K562 (cell line): ENCODE data around the gene TENM3. TPM values are rescaled to one million over a fixed set of nuclear protein-coding genes. Genes with fewer than 3 reads are reported as not detected.

ENCODE experiments used
- ATAC-seq: fragments of 200-7000 bp; cut with Tn5 transposase; 3 replicates; pipeline ENCODE4 v1.9.1; 2020; ENCODE audit warnings: moderate library complexity
- BruUV-seq: library from RNA; stranded (reverse); fragments of 400-500 nt; replicated peaks from 2 replicates; lab custom pipeline; 2021; lab: Mats Ljungman, UMichigan
- CTCF ChIA-PET: fragments of 300-600 bp; formaldehyde crosslinking; extraction: SDS; loops from one replicate; lab custom pipeline; 2021; ENCODE audit warnings: low intra/inter-chr PET ratio; lab: Yijun Ruan, JAX
- POLR2A ChIA-PET: fragments of 300-600, 350-650 bp; sonication (Branson Sonifier 250); formaldehyde crosslinking; extraction: SDS; loops from one replicate; lab custom pipeline; 2021; ENCODE audit warnings: antibody characterized with exemption, inconsistent platforms; lab: Yijun Ruan, JAX
- DNase-seq, 4 experiments: peaks; one replicate each; pipeline versions ENCODE4 v3.0.0 to v3.0.0-alpha.2; 2011 to 2018; ENCODE audit warnings: low spot score in 3 of 4, mixed read lengths in 3 of 4; ENCODE audit errors: extremely low read depth in 1 of 4
- FAIRE-seq: peaks from 2 replicates; lab custom pipeline; 2011; peaks lifted over from hg19 to GRCh38; lab: Jason Lieb, UNC
- H2AFZ ChIP-seq: 2 replicates; pipeline ENCODE4 v1.6.0; 2011; ENCODE audit warnings: low read depth, low read length, control low read depth, inconsistent platforms
- H3K27ac ChIP-seq: fragments of 200-600 bp; 3 replicates; pipeline ENCODE4 v1.8.0; 2011; ENCODE audit warnings: low read depth, mild to moderate bottlenecking, control low read depth, inconsistent platforms, low read length, moderate library complexity, mixed read lengths; ENCODE audit errors: extremely low read depth
- H3K27me3 ChIP-seq, 2 experiments: fragments of 300-600 bp in 1 of 2; 2 replicates in 1 of 2; 3 replicates in 1 of 2; pipeline versions ENCODE4 v1.6.0 to v1.8.0; 2011; ENCODE audit warnings: inconsistent platforms in 2 of 2, low read length in 2 of 2, mild to moderate bottlenecking in 1 of 2, mixed read lengths in 1 of 2, moderate library complexity in 1 of 2; ENCODE audit not compliant: control insufficient read depth in 2 of 2, insufficient read depth in 2 of 2
- H3K36me3 ChIP-seq: fragments of 300-600 bp; 3 replicates; pipeline ENCODE4 v1.8.0; 2011; ENCODE audit warnings: mild to moderate bottlenecking, low read length, inconsistent platforms; ENCODE audit not compliant: control insufficient read depth, insufficient read depth
- H3K4me1 ChIP-seq, 2 experiments: fragments of 200-600 bp in 1 of 2; replicated peaks in 1 of 2; 2 replicates in 1 of 2; 3 replicates in 1 of 2; pipeline versions ENCODE4 v1.5.1 to v1.8.0; 2011; ENCODE audit warnings: inconsistent platforms in 2 of 2, low read length in 2 of 2, mild to moderate bottlenecking in 1 of 2, mixed read lengths in 1 of 2, moderate library complexity in 1 of 2; ENCODE audit not compliant: control insufficient read depth in 2 of 2, insufficient read depth in 2 of 2
- H3K4me2 ChIP-seq: 2 replicates; pipeline ENCODE4 v1.6.1; 2011; ENCODE audit warnings: low read length, control low read depth, inconsistent platforms, mixed read lengths; ENCODE audit not compliant: insufficient read depth
- H3K4me3 ChIP-seq: fragments of 200-600 bp; sonication (generic), shearing (Covaris generic); 2 replicates; pipeline ENCODE4 v1.5.1; 2016; ENCODE audit warnings: control low read depth, inconsistent platforms
- H3K79me2 ChIP-seq: fragments of 200-600 bp; 3 replicates; pipeline ENCODE4 v1.8.0; 2011; ENCODE audit warnings: low read length, inconsistent platforms; ENCODE audit not compliant: control insufficient read depth, insufficient read depth
- H3K9ac ChIP-seq, 2 experiments: 2 replicates each; pipeline versions ENCODE4 v1.6.0 to v1.6.1; 2011; ENCODE audit warnings: low read depth in 2 of 2, low read length in 2 of 2, control low read depth in 1 of 2, inconsistent platforms in 1 of 2, mild to moderate bottlenecking in 1 of 2, mixed read lengths in 1 of 2; ENCODE audit not compliant: insufficient read depth in 1 of 2
- H3K9me1 ChIP-seq: one replicate; pipeline ENCODE4 v1.6.0; 2011; ENCODE audit warnings: inconsistent platforms, mild to moderate bottlenecking, low read length, moderate library complexity; ENCODE audit not compliant: control insufficient read depth, insufficient read depth
- H3K9me3 ChIP-seq: replicated peaks from 2 replicates; pipeline ENCODE4 v1.5.1; 2011; ENCODE audit warnings: low read depth, low read length, inconsistent platforms; ENCODE audit not compliant: control insufficient read depth, insufficient read depth
- H4K20me1 ChIP-seq: replicated peaks from 2 replicates; pipeline ENCODE4 v1.6.1; 2011; ENCODE audit warnings: low read length, inconsistent platforms, mixed read lengths; ENCODE audit not compliant: control insufficient read depth, insufficient read depth
- BCL6 ChIP-seq: fragments of 250-450 bp; sonication (Bioruptor Pico); IDR thresholded peaks from 2 replicates; pipeline ENCODE4 v1.4.0; 2020
- ELF1 ChIP-seq: fragments of 200-800 bp; sonication (Bioruptor generic); IDR thresholded peaks from 2 replicates; pipeline ENCODE4 v1.6.1; 2016; ENCODE audit warnings: missing genetic modification characterization, missing compliant biosample characterization
- EZH2 ChIP-seq: IDR thresholded peaks from 2 replicates; pipeline ENCODE4 v1.6.1; 2012; ENCODE audit warnings: low read depth, mild to moderate bottlenecking, inconsistent platforms, low read length, borderline replicate concordance
- MTF1 ChIP-seq: fragments of 250-450 bp; sonication (Bioruptor Pico); IDR thresholded peaks from 2 replicates; pipeline ENCODE4 v1.9.0; 2021; ENCODE audit warnings: moderate library complexity, mild to moderate bottlenecking, inconsistent platforms, borderline replicate concordance
- NFE2 ChIP-seq: IDR thresholded peaks from 2 replicates; pipeline ENCODE4 v1.6.1; 2014; ENCODE audit warnings: antibody characterized with exemption, low read depth
- RBM14 ChIP-seq: fragments of 200-400 bp; formaldehyde crosslinking; IDR thresholded peaks from 2 replicates; pipeline ENCODE4 v1.6.1; 2018; ENCODE audit warnings: low read depth, mild to moderate bottlenecking, low read length, moderate library complexity, borderline replicate concordance; ENCODE audit not compliant: insufficient read depth
- RFX1 ChIP-seq: fragments of 450-650 bp; IDR thresholded peaks from 2 replicates; pipeline ENCODE4 v1.6.1; 2016; ENCODE audit warnings: mild to moderate bottlenecking, moderate library complexity
- SREBF2 ChIP-seq: sonication (generic); formaldehyde crosslinking; IDR thresholded peaks from 2 replicates; pipeline ENCODE4 v1.4.0; 2020; ENCODE audit warnings: mild to moderate bottlenecking, missing genetic modification reagents
- ZBTB12 ChIP-seq: fragments of 250-450 bp; sonication (Bioruptor Pico); IDR thresholded peaks from 2 replicates; pipeline ENCODE4 v1.4.0; 2020
- ZFP36 ChIP-seq: fragments of 150-350 bp; IDR thresholded peaks from 2 replicates; pipeline ENCODE4 v1.6.1; 2018; ENCODE audit warnings: low read length, low read depth; ENCODE audit not compliant: partially characterized antibody
- ZNF76 ChIP-seq: fragments of 250-450 bp; sonication (Bioruptor Pico); IDR thresholded peaks from 2 replicates; pipeline ENCODE4 v1.4.0; 2020; ENCODE audit warnings: mild to moderate bottlenecking, moderate library complexity, borderline replicate concordance
- WGBS: fragments of 100-300 bp; shearing (Covaris generic); methylation state at CpG from one replicate; pipeline ENCODE4 v1.1.6; 2016; ENCODE audit warnings: low coverage, mixed read lengths; ENCODE audit not compliant: insufficient coverage; ENCODE audit errors: missing lambda C conversion rate; 5-methylcytosine and 5-hydroxymethylcytosine counted together
- in situ Hi-C: fragments of 300-500 bp; cut with MboI; formaldehyde crosslinking; loops from 4 replicates; pipeline ENCODE4 v1.15.0; 2018; ENCODE audit warnings: inconsistent platforms, mixed read lengths
- intact Hi-C: fragments of 100-400 bp; cut with micrococcal nuclease; formaldehyde crosslinking; loops from 2 replicates; pipeline ENCODE4 v1.14.2; 2022
- polyA plus RNA-seq, 8 experiments: library from polyadenylated mRNA; depleted of rRNA in 4 of 8; stranded (reverse) in 5 of 8; unstranded in 3 of 8; fragments of >200 nt; fragmentation: Nextera tagmentation in 2 of 8; fragmentation: Illumina TruSeq in 1 of 8; extraction: Ambion mirVana in 2 of 8; extraction: Trizol in 1 of 8; gene quantifications; 2 replicates each; pipeline versions ENCODE4 v1.2.1 to v1.2.3, GENCODE V29; 2011 to 2014; ENCODE audit warnings: inconsistent platforms in 1 of 8, missing spikeins in 1 of 8
- total RNA-seq, 7 experiments: library from RNA; depleted of rRNA in 6 of 7; stranded (reverse); fragments of >200 nt in 6 of 7; fragmentation: Illumina TruSeq in 2 of 7; extraction: Trizol in 2 of 7; gene quantifications; 2 replicates each; pipeline versions ENCODE4 v1.2.1 to v1.2.3, GENCODE V29; 2011 to 2021; ENCODE audit warnings: low replicate concordance in 1 of 7
- TF ChIP-seq, protein P1 (sequence below): sonication (generic); formaldehyde crosslinking; IDR thresholded peaks from 2 replicates; pipeline ENCODE4 v1.8.1; 2023; ENCODE audit warnings: missing genetic modification reagents, mild to moderate bottlenecking, borderline replicate concordance
- TF ChIP-seq, protein P2 (sequence below): sonication (generic); formaldehyde crosslinking; IDR thresholded peaks from 2 replicates; pipeline ENCODE4 v1.4.0; 2020; ENCODE audit warnings: mild to moderate bottlenecking, missing genetic modification reagents
- TF ChIP-seq, protein P3 (sequence below): fragments of 250-450 bp; sonication (Bioruptor Pico); IDR thresholded peaks from 2 replicates; pipeline ENCODE4 v1.8.0; 2022; ENCODE audit warnings: moderate library complexity, mild to moderate bottlenecking, inconsistent platforms

Gene TENM3
- total and polyA plus RNA-seq, 9 of the 15 experiments (the other 6 are each of a cell fraction or from before 2014, with no cell fraction given), result 0.01 to 0.02 TPM; not detected in 7

DNA sequence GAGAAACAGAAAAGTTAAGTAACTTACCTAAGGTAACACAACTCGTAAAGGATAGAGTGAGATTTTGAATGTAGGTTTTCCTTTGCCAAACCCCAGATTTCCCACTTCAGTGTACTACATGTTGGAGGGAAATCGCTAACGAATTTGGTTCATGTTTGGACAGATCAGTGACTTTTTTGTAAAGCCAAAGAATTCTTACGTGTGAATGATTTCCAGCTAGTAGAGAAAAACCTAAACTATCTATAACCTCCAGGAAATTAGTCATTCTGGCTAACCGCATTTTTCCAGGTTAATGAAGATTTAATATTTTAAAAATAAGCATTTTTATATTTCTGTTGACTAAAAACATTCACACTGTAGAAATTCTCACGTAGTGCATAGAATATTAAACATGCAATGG, 7.2 kb downstream of the TENM3 start (continued):
- TF ChIP-seq, protein P1, sequence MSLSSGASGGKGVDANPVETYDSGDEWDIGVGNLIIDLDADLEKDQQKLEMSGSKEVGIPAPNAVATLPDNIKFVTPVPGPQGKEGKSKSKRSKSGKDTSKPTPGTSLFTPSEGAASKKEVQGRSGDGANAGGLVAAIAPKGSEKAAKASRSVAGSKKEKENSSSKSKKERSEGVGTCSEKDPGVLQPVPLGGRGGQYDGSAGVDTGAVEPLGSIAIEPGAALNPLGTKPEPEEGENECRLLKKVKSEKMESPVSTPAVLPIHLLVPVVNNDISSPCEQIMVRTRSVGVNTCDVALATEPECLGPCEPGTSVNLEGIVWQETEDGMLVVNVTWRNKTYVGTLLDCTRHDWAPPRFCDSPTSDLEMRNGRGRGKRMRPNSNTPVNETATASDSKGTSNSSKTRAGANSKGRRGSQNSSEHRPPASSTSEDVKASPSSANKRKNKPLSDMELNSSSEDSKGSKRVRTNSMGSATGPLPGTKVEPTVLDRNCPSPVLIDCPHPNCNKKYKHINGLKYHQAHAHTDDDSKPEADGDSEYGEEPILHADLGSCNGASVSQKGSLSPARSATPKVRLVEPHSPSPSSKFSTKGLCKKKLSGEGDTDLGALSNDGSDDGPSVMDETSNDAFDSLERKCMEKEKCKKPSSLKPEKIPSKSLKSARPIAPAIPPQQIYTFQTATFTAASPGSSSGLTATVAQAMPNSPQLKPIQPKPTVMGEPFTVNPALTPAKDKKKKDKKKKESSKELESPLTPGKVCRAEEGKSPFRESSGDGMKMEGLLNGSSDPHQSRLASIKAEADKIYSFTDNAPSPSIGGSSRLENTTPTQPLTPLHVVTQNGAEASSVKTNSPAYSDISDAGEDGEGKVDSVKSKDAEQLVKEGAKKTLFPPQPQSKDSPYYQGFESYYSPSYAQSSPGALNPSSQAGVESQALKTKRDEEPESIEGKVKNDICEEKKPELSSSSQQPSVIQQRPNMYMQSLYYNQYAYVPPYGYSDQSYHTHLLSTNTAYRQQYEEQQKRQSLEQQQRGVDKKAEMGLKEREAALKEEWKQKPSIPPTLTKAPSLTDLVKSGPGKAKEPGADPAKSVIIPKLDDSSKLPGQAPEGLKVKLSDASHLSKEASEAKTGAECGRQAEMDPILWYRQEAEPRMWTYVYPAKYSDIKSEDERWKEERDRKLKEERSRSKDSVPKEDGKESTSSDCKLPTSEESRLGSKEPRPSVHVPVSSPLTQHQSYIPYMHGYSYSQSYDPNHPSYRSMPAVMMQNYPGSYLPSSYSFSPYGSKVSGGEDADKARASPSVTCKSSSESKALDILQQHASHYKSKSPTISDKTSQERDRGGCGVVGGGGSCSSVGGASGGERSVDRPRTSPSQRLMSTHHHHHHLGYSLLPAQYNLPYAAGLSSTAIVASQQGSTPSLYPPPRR (CRISPR knock-in tag), result no peak
- TF ChIP-seq ELF1, result no peak
- no peak for TF ChIP-seq NFE2

DNA sequence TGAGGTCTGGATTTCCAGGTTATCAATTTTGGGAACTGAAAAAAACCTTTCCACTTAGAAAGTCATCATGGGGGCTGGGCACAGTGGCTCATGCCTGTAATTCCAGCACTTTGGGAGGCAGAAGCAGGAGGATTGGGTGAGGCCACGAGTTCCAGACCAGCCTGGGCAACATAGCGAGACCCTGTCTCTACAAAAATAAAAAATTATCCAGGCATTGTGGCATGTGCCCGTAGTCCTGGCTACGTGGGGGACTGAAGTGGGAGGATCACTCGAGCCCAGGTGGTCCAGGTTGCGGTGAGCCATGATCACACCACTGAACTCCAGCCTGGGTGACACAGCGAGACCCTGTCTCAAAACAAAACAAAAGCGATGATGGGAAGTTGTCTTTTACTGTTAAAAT, 7.9 kb downstream of the TENM3 start:
- H3K27me3 ChIP-seq, result peaks cover 0 to 5% of the 10 kb centered on the region in 2 experiments; a peak in 1 of 5 replicates
- intact Hi-C loops, result no loop called here
- no peak for ATAC-seq
- H3K9me3 ChIP-seq, result no peaks in the 10 kb centered on the region
- POLR2A ChIA-PET, result no interaction called here
- BruUV-seq, result no TSS peak
- H3K27ac ChIP-seq, result no peak overlapping the region
- H3K79me2 ChIP-seq, result no peaks in the 10 kb centered on the region
- 1% methylated on average over 8 of the region's 8 CpGs for WGBS
- in situ Hi-C loops, result no loop called here
- no peak for FAIRE-seq
- no peak overlapping the region for H3K4me3 ChIP-seq
- H4K20me1 ChIP-seq, result no peaks in the 10 kb centered on the region
- no peaks in the 10 kb centered on the region for H3K36me3 ChIP-seq
- no peaks in the 10 kb centered on the region for H3K4me1 ChIP-seq
- H3K4me2 ChIP-seq, result no peak overlapping the region
- H3K9me1 ChIP-seq, result no peaks in the 10 kb centered on the region
- CTCF ChIA-PET, result no interaction called here
- DNase-seq, result no peak
- no peak overlapping the region for H2AFZ ChIP-seq
- no peak overlapping the region for H3K9ac ChIP-seq
- TF ChIP-seq RFX1 (no peak), ZFP36 (no peak), SREBF2 (CRISPR knock-in tag) (no peak), BCL6 (CRISPR knock-in tag) (no peak), EZH2 (no peak), RBM14 (no peak), ZBTB12 (no peak), MTF1 (CRISPR knock-in tag) (no peak), ZNF76 (no peak)
- TF ChIP-seq, protein P2, sequence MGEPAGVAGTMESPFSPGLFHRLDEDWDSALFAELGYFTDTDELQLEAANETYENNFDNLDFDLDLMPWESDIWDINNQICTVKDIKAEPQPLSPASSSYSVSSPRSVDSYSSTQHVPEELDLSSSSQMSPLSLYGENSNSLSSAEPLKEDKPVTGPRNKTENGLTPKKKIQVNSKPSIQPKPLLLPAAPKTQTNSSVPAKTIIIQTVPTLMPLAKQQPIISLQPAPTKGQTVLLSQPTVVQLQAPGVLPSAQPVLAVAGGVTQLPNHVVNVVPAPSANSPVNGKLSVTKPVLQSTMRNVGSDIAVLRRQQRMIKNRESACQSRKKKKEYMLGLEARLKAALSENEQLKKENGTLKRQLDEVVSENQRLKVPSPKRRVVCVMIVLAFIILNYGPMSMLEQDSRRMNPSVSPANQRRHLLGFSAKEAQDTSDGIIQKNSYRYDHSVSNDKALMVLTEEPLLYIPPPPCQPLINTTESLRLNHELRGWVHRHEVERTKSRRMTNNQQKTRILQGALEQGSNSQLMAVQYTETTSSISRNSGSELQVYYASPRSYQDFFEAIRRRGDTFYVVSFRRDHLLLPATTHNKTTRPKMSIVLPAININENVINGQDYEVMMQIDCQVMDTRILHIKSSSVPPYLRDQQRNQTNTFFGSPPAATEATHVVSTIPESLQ (CRISPR knock-in tag), result no peak
- TF ChIP-seq, protein P3, sequence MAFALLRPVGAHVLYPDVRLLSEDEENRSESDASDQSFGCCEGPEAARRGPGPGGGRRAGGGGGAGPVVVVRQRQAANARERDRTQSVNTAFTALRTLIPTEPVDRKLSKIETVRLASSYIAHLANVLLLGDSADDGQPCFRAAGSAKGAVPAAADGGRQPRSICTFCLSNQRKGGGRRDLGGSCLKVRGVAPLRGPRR (CRISPR knock-in tag), result no peak
